ENCODE measurements around the gene B3GLCT.

- TF ChIP-seq CTCF (IDR thresholded peaks at IDR 0.05) (no peak), EP300 (IDR thresholded peaks at IDR 0.05) (no peak)
Observed at GRCh38 chr13:31175847-31176532, 23.8 kb upstream of the B3GLCT start.

Data from ovary (tissue), 3 donors.